Lower lobe of right lung (tissue), 2 donors: ENCODE data around the gene DGKB. TPM values are rescaled to one million over a fixed set of nuclear protein-coding genes. Genes with fewer than 3 reads are reported as not detected.

Experiments used
- ATAC-seq, 2 donors: fragments of 200-7000 bp; cut with Tn5 transposase; one replicate each; pipeline ENCODE4 v1.9.1; 2020 to 2022; ENCODE audit warnings: mild to moderate bottlenecking in 2 of 2, moderate library complexity in 2 of 2
- DNase-seq: peaks from one replicate; pipeline ENCODE4 v3.0.0-alpha.2; 2020
- H3K27ac ChIP-seq: fragments of 200-600 bp; one replicate; pipeline ENCODE4 v1.8.0; 2022
- H3K27me3 ChIP-seq: fragments of 200-600 bp; one replicate; pipeline ENCODE4 v1.8.0; 2022; ENCODE audit warnings: low read depth
- H3K36me3 ChIP-seq: fragments of 200-600 bp; one replicate; pipeline ENCODE4 v1.8.0; 2022; ENCODE audit warnings: mild to moderate bottlenecking
- H3K4me1 ChIP-seq: fragments of 200-600 bp; one replicate; pipeline ENCODE4 v1.8.0; 2022
- H3K4me3 ChIP-seq: fragments of 200-600 bp; one replicate; pipeline ENCODE4 v1.8.0; 2022; ENCODE audit warnings: mild to moderate bottlenecking
- H3K9me3 ChIP-seq: fragments of 200-600 bp; one replicate; pipeline ENCODE4 v1.8.0; 2022
- intact Hi-C: fragments of 100-400 bp; cut with DNase I; formaldehyde crosslinking; loops from one replicate; pipeline ENCODE4 v1.11.0; 2022
- total RNA-seq: library from RNA; stranded (reverse); fragmentation: NEBNext Ultra II Directional; extraction: Animal tissue kit (Norgen Biotek cat#: 25700); gene quantifications from one replicate; pipeline ENCODE4 v1.2.1, GENCODE V29; 2021
- TF ChIP-seq, protein P1 (sequence below): fragments of 200-600 bp; IDR thresholded peaks from one replicate; pipeline ENCODE4 v1.8.0; 2022; ENCODE audit warnings: antibody characterized with exemption, mild to moderate bottlenecking
- donor health status: DM: no; HTN: yes; CAD: no; lungs with severe emphysema.

Gene DGKB
- total RNA-seq, 1 donor from 2014 or later: 0.09 TPM

DNA sequence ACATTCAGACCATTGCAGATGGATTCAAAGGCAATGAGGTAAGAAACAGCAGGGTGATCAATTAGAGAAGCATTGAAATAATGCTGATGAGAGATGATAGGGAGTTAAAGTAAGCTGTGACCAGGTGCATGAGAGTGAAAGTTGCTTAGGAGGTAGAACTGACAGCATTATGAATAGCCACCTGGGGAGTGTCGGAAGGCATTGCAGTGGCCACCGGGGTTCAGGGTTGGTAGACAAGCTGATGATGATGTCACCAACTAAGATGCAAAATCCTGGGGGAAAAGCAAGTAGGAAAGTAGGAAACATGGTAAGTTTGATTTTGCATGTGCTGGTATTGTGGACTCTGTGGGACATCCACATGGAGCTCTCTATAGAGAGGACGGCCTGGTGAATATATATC lies 701.2 kb downstream of the DGKB start:
- intact Hi-C loops: no loop called here
- Histone ChIP-seq H3K27me3 (no peaks in the 10 kb centered on the region), H3K9me3 (no peaks in the 10 kb centered on the region), H3K4me3 (no peak overlapping the region), H3K27ac (no peak overlapping the region), H3K4me1 (no peaks in the 10 kb centered on the region), H3K36me3 (no peaks in the 10 kb centered on the region)
- ATAC-seq: no peak
- DNase-seq: no peak
- TF ChIP-seq, protein P1, sequence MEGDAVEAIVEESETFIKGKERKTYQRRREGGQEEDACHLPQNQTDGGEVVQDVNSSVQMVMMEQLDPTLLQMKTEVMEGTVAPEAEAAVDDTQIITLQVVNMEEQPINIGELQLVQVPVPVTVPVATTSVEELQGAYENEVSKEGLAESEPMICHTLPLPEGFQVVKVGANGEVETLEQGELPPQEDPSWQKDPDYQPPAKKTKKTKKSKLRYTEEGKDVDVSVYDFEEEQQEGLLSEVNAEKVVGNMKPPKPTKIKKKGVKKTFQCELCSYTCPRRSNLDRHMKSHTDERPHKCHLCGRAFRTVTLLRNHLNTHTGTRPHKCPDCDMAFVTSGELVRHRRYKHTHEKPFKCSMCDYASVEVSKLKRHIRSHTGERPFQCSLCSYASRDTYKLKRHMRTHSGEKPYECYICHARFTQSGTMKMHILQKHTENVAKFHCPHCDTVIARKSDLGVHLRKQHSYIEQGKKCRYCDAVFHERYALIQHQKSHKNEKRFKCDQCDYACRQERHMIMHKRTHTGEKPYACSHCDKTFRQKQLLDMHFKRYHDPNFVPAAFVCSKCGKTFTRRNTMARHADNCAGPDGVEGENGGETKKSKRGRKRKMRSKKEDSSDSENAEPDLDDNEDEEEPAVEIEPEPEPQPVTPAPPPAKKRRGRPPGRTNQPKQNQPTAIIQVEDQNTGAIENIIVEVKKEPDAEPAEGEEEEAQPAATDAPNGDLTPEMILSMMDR: no peak

DNA sequence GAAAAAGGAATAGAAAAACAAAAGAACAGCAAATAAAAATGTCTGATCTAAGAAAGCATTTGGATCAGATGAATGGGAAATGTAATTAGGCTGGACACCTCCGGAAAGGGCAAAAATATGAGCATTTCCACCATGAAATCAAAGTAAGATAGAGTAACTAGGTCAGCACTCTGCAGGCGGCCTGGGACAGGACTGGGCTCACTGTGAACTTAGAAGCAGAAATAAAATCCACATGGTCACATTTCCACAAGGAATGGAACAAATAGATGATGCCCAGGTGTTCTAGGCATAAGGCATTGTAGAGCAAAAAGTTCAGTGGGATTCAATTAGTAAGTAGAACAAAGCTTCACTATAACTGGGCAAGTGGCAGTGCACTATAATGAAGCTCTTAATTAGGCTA lies 703.2 kb downstream of the DGKB start:
- TF ChIP-seq, protein P1: no peak
- Histone ChIP-seq H3K4me1 (no peaks in the 10 kb centered on the region), H3K27ac (no peak overlapping the region), H3K4me3 (no peak overlapping the region), H3K27me3 (no peaks in the 10 kb centered on the region), H3K9me3 (no peaks in the 10 kb centered on the region), H3K36me3 (no peaks in the 10 kb centered on the region)
- DNase-seq (no peak), ATAC-seq (no peak)
- intact Hi-C loops: no loop called here

DNA sequence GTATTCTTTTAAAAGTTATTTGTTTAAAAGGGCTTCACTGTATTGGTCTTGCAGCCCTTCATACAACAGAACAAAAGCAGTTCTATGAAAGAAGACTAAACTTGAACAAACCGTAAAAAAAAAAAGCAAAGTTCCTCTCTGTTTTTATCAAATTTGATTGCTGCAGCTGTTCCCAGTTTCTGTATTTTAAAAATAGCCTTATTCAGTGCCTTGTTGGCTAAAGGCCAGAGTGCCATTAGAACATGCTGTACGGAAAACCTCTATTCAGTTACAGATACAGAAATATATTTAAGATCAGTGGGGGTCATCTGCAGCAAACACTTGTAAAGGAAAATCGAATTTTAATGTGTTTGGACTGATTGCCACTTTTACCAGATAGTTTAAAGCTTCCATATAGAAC lies 705.3 kb downstream of the DGKB start:
- H3K36me3 ChIP-seq: no peaks in the 10 kb centered on the region
- ATAC-seq: no peak
- no peak for DNase-seq
- TF ChIP-seq, protein P1: no peak
- no peaks in the 10 kb centered on the region for H3K9me3 ChIP-seq
- no peaks in the 10 kb centered on the region for H3K27me3 ChIP-seq
- no peak overlapping the region for H3K27ac ChIP-seq
- no peaks in the 10 kb centered on the region for H3K4me1 ChIP-seq
- H3K4me3 ChIP-seq: no peak overlapping the region
- intact Hi-C loops: no loop called here

DNA sequence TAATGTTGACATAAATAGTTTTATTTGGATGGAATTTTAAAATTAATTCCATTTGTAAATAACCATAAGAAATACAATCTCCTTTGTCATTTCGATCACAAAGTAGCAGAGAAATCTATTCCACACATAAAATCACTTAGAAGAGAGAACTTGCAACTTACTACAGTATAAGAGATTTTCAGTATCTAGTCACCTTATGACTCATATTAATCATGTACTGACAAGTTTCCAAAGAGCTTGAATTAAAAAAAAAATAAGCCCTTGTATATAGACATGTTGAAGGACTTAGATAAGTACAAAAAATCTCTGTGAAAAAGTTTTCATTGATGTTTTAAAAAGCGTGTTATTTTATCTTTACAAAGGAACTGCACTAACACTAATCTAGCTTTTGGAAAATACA lies 706.0 kb downstream of the DGKB start:
- Histone ChIP-seq H3K4me1 (no peaks in the 10 kb centered on the region), H3K9me3 (no peaks in the 10 kb centered on the region), H3K36me3 (no peaks in the 10 kb centered on the region), H3K4me3 (no peak overlapping the region), H3K27ac (no peak overlapping the region), H3K27me3 (no peaks in the 10 kb centered on the region)
- ATAC-seq: no peak
- TF ChIP-seq, protein P1: no peak
- no peak for DNase-seq
- intact Hi-C loops: no loop called here

DNA sequence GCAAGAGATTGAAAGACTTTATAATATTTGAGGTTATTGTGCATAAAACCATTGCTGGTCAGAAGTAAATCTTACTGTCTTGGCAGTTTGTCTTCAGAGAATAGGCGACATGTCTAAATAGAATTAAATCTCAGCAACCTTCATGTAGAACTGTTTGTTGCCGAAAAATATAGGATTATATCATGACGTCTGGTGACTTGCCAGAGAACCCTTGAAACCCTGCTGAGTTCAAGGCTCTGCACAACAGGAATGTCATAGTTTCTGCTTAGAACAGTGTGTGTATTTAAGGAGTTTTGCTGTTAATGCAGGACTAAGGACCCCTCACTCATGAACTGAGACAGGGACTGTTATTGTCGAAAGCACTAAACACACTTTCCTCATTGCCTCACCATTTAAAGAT lies 706.7 kb downstream of the DGKB start:
- intact Hi-C loops: no loop called here
- no peak for DNase-seq
- H3K4me3 ChIP-seq: no peak overlapping the region
- no peaks in the 10 kb centered on the region for H3K27me3 ChIP-seq
- H3K36me3 ChIP-seq: no peaks in the 10 kb centered on the region
- no peak for ATAC-seq
- H3K27ac ChIP-seq: no peak overlapping the region
- H3K9me3 ChIP-seq: no peaks in the 10 kb centered on the region
- no peaks in the 10 kb centered on the region for H3K4me1 ChIP-seq
- TF ChIP-seq, protein P1: no peak

DNA sequence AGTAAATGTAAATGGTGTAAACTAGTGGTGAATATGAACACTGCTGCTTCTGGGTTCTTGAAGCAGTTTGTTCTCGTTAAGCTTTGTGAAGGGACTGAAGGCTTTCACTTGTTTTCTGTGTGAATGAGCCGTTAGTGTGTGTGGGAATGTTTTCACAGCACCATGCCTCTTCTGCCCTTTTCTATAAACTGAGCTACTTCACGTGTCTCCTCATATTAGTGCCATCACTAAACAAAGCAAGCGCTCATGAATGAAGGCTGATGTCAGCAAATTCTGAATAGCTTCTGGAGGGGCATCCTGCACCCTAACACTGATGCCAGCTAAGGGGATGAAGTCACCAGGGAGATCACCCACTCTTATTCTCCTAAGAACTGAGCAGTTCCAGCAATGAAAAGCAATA lies 707.5 kb downstream of the DGKB start:
- H3K36me3 ChIP-seq: no peaks in the 10 kb centered on the region
- ATAC-seq (no peak), DNase-seq (no peak)
- H3K9me3 ChIP-seq: no peaks in the 10 kb centered on the region
- no peak overlapping the region for H3K27ac ChIP-seq
- no peak overlapping the region for H3K4me3 ChIP-seq
- no peaks in the 10 kb centered on the region for H3K4me1 ChIP-seq
- TF ChIP-seq, protein P1: no peak
- intact Hi-C loops: no loop called here
- no peaks in the 10 kb centered on the region for H3K27me3 ChIP-seq
